ENCODE measurements around the gene RASSF8. TPM values are rescaled to one million over a fixed set of nuclear protein-coding genes. Genes with fewer than 3 reads are reported as not detected.

Gene RASSF8
- total RNA-seq, result 49.6 TPM

GRCh38 chr12:25958428-25959070 is at the start of gene RASSF8:
Gene RASSF8 (plus strand): TSS chr12:25958682. CDS start chr12:26055344, 96,662 bp downstream.

GRCh38 chr12:26124446-26125399 is 166.2 kb downstream of the RASSF8 start, which contains the start of gene BHLHE41:
Gene BHLHE41 (minus strand): TSS chr12:26125037. CDS start chr12:26124779, 258 bp downstream.

Other genes with a start within 250 kb of the RASSF8 start
- gene BHLHE41, start 166.4 kb downstream of the RASSF8 start, total RNA-seq, result 5.5 TPM
- gene SSPN, start 236.9 kb downstream of the RASSF8 start, total RNA-seq, result 16.6 TPM

Data from diencephalon (tissue), 1 donor.